ENCODE results near the gene PTPN11.

The PTPN11 gene

GRCh38 chr12:112543751-112544150, 125.0 kb downstream of the PTPN11 start:
- no peak for DNase-seq (ENCODE audit: low spot score)

- DNase-seq (ENCODE audit: low spot score) = no peak
These were observed 127.6 kb downstream of the PTPN11 start for GRCh38 chr12:112546339-112546738.

- DNase-seq (ENCODE audit: low spot score) = no peak
These were observed 128.2 kb downstream of the PTPN11 start for GRCh38 chr12:112546996-112547395.

GRCh38 chr12:112549031-112549430, 130.3 kb downstream of the PTPN11 start:
- no peak for DNase-seq (ENCODE audit: low spot score)

GRCh38 chr12:112551681-112552080, 132.9 kb downstream of the PTPN11 start:
- DNase-seq (ENCODE audit: low spot score) = no peak

GRCh38 chr12:112555621-112556233, 137.0 kb downstream of the PTPN11 start:
- no peak for DNase-seq (ENCODE audit: low spot score)

GRCh38 chr12:112557951-112558630, 139.3 kb downstream of the PTPN11 start:
- no peak for DNase-seq (ENCODE audit: low spot score)

All from GM03348 (cell line).